PC-9 (cell line): ENCODE measurements around the gene GPR78. TPM values are rescaled to one million over a fixed set of nuclear protein-coding genes. Genes with fewer than 3 reads are reported as not detected.
A peak's percentile ranks its signal among the peaks of the same experiment; 100 is the strongest.

ENCODE experiments used
- BruUV-seq: library from RNA; stranded (reverse); fragments of 400-500 nt; replicated peaks from 2 replicates; lab custom pipeline; 2021; lab: Mats Ljungman, UMichigan
- CTCF ChIA-PET: fragments of 300-600 bp; sonication (Branson Sonifier 250); formaldehyde crosslinking; loops from one replicate; lab custom pipeline; 2022; ENCODE audit warnings: antibody characterized with exemption; lab: Charles Lee
- POLR2A ChIA-PET: fragments of 300-600 bp; sonication (Branson Sonifier 250); formaldehyde crosslinking; loops from one replicate; lab custom pipeline; 2022; ENCODE audit warnings: antibody characterized with exemption; ENCODE audit not compliant: unreplicated experiment; lab: Charles Lee
- DNase-seq, 2 experiments: peaks; one replicate each; pipeline versions ENCODE4 v3.0.0 to v3.0.0-alpha.2; 2015 to 2022; ENCODE audit warnings: mixed read lengths in 1 of 2
- H2AFZ ChIP-seq: fragments of 200-600 bp; sonication (generic); 2 replicates; pipeline ENCODE4 v1.8.1; 2017; ENCODE audit warnings: antibody characterized with exemption
- H3F3A ChIP-seq: fragments of 200-600 bp; sonication (generic); 2 replicates; pipeline ENCODE4 v1.8.1; 2017; ENCODE audit warnings: antibody characterized with exemption, mild to moderate bottlenecking, low read depth; ENCODE audit not compliant: insufficient read depth
- H3K27ac ChIP-seq: fragments of 200-600 bp; sonication (generic); 2 replicates; pipeline ENCODE4 v1.6.1; 2016; ENCODE audit warnings: mixed run types
- H3K27me3 ChIP-seq: fragments of 200-600 bp; sonication (generic); 2 replicates; pipeline ENCODE4 v1.6.1; 2016; ENCODE audit warnings: low read depth, mixed run types; ENCODE audit not compliant: insufficient read depth
- H3K36me3 ChIP-seq: fragments of 200-600 bp; sonication (generic); 2 replicates; pipeline ENCODE4 v1.6.1; 2016; ENCODE audit warnings: low read depth, mixed run types
- H3K4me1 ChIP-seq: fragments of 200-600 bp; sonication (generic); replicated peaks from 2 replicates; pipeline ENCODE4 v1.6.1; 2016; ENCODE audit warnings: mixed run types; ENCODE audit not compliant: insufficient read depth
- H3K4me2 ChIP-seq: fragments of 200-600 bp; sonication (generic); 2 replicates; pipeline ENCODE4 v1.6.1; 2017; ENCODE audit warnings: mixed run types
- H3K4me3 ChIP-seq: fragments of 200-600 bp; sonication (generic); 2 replicates; pipeline ENCODE4 v1.6.1; 2016; ENCODE audit warnings: mixed run types
- H3K79me2 ChIP-seq: fragments of 200-600 bp; sonication (generic); 2 replicates; pipeline ENCODE4 v1.6.1; 2017; ENCODE audit warnings: low read depth, mixed run types
- H3K9me2 ChIP-seq: fragments of 200-600 bp; sonication (generic); 2 replicates; pipeline ENCODE4 v1.8.1; 2017; ENCODE audit warnings: mild to moderate bottlenecking; ENCODE audit not compliant: insufficient read depth
- H3K9me3 ChIP-seq: fragments of 200-600 bp; sonication (generic); 2 replicates; pipeline ENCODE4 v1.8.1; 2016; ENCODE audit warnings: low read depth; ENCODE audit not compliant: insufficient read depth
- H4K20me1 ChIP-seq: fragments of 200-600 bp; sonication (generic); 2 replicates; pipeline ENCODE4 v1.8.1; 2017; ENCODE audit not compliant: insufficient read depth
- EZH2 ChIP-seq: fragments of 200-600 bp; sonication (generic); IDR thresholded peaks from 2 replicates; pipeline ENCODE4 v1.8.0; 2017; ENCODE audit warnings: antibody characterized with exemption, low read depth
- intact Hi-C: fragments of 100-400 bp; cut with micrococcal nuclease; formaldehyde crosslinking; loops from one replicate; pipeline ENCODE4 v1.10.0; 2022; ENCODE audit not compliant: unreplicated experiment
- total RNA-seq: library from RNA; stranded (reverse); gene quantifications from 2 replicates; pipeline ENCODE4 v1.2.3, GENCODE V29; 2021
- TF ChIP-seq, protein P1 (sequence below): fragments of 200-600 bp; sonication (generic); conservative IDR thresholded peaks from 2 replicates; pipeline ENCODE4 v1.6.1; 2017; ENCODE audit warnings: mixed run types, antibody characterized with exemption, mild to moderate bottlenecking, moderate library complexity

GPR78 gene
- total RNA-seq, 1 experiment from 2014 or later, result 56.6 TPM

- no peak overlapping the region for H3K4me3 ChIP-seq
- no peaks in the 10 kb centered on the region for H4K20me1 ChIP-seq
- H3F3A ChIP-seq, result peaks cover 43% of the 10 kb centered on the region
- CTCF ChIA-PET, result interaction anchor here (0.7 to 1.3 kb wide), 2 partner anchors 16 to 76 kb away, joined by 4 to 6 read pairs; no protein-coding TSS in a partner anchor
- intact Hi-C loops, result loop anchor here (1.0 kb wide), 1 partner anchor 7 kb away; no protein-coding TSS in a partner anchor
- POLR2A ChIA-PET, result interaction anchor here (0.5 to 0.6 kb wide), 2 partner anchors 32 to 62 kb away, joined by 3 to 5 read pairs; no protein-coding TSS in a partner anchor
- BruUV-seq, result no TSS peak
- peaks cover 30% of the 10 kb centered on the region for H3K79me2 ChIP-seq
- H3K27me3 ChIP-seq, result no peaks in the 10 kb centered on the region
- no peak overlapping the region for H2AFZ ChIP-seq
- DNase-seq, result peak in 1 of 2 experiments; percentile 35
- H3K4me2 ChIP-seq, result peak overlapping the region; percentile 99
- H3K9me2 ChIP-seq, result no peaks in the 10 kb centered on the region
- TF ChIP-seq, protein P1, sequence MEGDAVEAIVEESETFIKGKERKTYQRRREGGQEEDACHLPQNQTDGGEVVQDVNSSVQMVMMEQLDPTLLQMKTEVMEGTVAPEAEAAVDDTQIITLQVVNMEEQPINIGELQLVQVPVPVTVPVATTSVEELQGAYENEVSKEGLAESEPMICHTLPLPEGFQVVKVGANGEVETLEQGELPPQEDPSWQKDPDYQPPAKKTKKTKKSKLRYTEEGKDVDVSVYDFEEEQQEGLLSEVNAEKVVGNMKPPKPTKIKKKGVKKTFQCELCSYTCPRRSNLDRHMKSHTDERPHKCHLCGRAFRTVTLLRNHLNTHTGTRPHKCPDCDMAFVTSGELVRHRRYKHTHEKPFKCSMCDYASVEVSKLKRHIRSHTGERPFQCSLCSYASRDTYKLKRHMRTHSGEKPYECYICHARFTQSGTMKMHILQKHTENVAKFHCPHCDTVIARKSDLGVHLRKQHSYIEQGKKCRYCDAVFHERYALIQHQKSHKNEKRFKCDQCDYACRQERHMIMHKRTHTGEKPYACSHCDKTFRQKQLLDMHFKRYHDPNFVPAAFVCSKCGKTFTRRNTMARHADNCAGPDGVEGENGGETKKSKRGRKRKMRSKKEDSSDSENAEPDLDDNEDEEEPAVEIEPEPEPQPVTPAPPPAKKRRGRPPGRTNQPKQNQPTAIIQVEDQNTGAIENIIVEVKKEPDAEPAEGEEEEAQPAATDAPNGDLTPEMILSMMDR, result no peak
- TF ChIP-seq EZH2, result no peak
- H3K36me3 ChIP-seq, result no peaks in the 10 kb centered on the region
- H3K9me3 ChIP-seq, result no peaks in the 10 kb centered on the region
- peak overlapping the region; percentile 95 for H3K27ac ChIP-seq
- peaks cover 45% of the 10 kb centered on the region for H3K4me1 ChIP-seq
Observed at GRCh38 chr4:8555716-8556115, 24.5 kb upstream of the GPR78 start.

- 0 out of 2 replicates have a peak overlapping the region, but pooled peaks have one; percentile 30 for H2AFZ ChIP-seq
- no peaks in the 10 kb centered on the region for H3K9me2 ChIP-seq
- intact Hi-C loops, result loop anchor here (1.0 kb wide), 1 partner anchor 8 kb away; no protein-coding TSS in a partner anchor
- H3F3A ChIP-seq, result peaks cover 50% of the 10 kb centered on the region
- no peaks in the 10 kb centered on the region for H4K20me1 ChIP-seq
- H3K27me3 ChIP-seq, result no peaks in the 10 kb centered on the region
- H3K27ac ChIP-seq, result peak overlapping the region; percentile 95
- H3K79me2 ChIP-seq, result peaks cover 36% of the 10 kb centered on the region
- DNase-seq, result peak; percentile 51 to 75
- POLR2A ChIA-PET, result interaction anchor here (0.6 to 0.7 kb wide), 4 partner anchors 22 to 318 kb away, joined by 4 to 13 read pairs (median 5); no protein-coding TSS in a partner anchor
- peak overlapping the region; percentile 99 for H3K4me2 ChIP-seq
- H3K4me3 ChIP-seq, result peak overlapping the region; percentile 69; the same call in 1 of the 2 replicates
- no peaks in the 10 kb centered on the region for H3K36me3 ChIP-seq
- CTCF ChIA-PET, result interaction anchor here (0.7 to 1.3 kb wide), 2 partner anchors 17 to 18 kb away, joined by 6 to 8 read pairs; no protein-coding TSS in a partner anchor
- peaks cover 52% of the 10 kb centered on the region for H3K4me1 ChIP-seq
- BruUV-seq, result no TSS peak
- H3K9me3 ChIP-seq, result no peaks in the 10 kb centered on the region
- TF ChIP-seq EZH2, result no peak
- TF ChIP-seq, protein P1, result no peak
Observed at GRCh38 chr4:8556341-8557150, 23.6 kb upstream of the GPR78 start.
